Stomach (tissue), 4 donors: ENCODE results near the gene TMEM107.
A peak's percentile ranks its signal among the peaks of the same experiment; 100 is the strongest.

ENCODE experiments used
- CTCF ChIP-seq, 7 experiments: fragments of 450-650 bp in 4 of 7; fragments of 200-600 bp in 3 of 7; sonication (generic) in 3 of 7; IDR thresholded peaks; one replicate each; pipeline ENCODE4 v1.5.1; 2016 to 2019; ENCODE audit warnings: antibody characterized with exemption in 7 of 7, control low read depth in 2 of 7, mild to moderate bottlenecking in 1 of 7
- EP300 ChIP-seq: sonication (generic); formaldehyde crosslinking; IDR thresholded peaks from one replicate; pipeline ENCODE4 v1.6.1; 2017; ENCODE audit warnings: antibody characterized with exemption
- POLR2AphosphoS5 ChIP-seq, 3 donors: sonication (generic); formaldehyde crosslinking; IDR thresholded peaks; one replicate each; pipeline ENCODE4 v1.6.1; 2016; ENCODE audit warnings: antibody characterized with exemption in 3 of 3

GRCh38 chr17:8209907-8210760 lies 34.0 kb upstream of the TMEM107 start, which contains the start of gene AURKB:
- TF ChIP-seq EP300 (no peak), CTCF (IDR thresholded peaks at IDR 0.05) (no peak), POLR2AphosphoS5 (IDR thresholded peaks at IDR 0.05) (peak in 1 of 3 donors; percentile 10)
